Uterus (tissue), 2 donors: Measurements from ENCODE around the gene LRRC28.

Experiments used
- POLR2A ChIP-seq, 2 donors: fragments of 450-650 bp; IDR thresholded peaks; one replicate each; pipeline ENCODE4 v1.6.1; 2016; ENCODE audit warnings: antibody characterized with exemption in 2 of 2, mild to moderate bottlenecking in 1 of 2, moderate library complexity in 1 of 2
- TF ChIP-seq, protein P1 (sequence below), 4 experiments: fragments of 200-600 bp in 2 of 4; fragments of 450-650 bp in 2 of 4; sonication (generic) in 2 of 4; IDR thresholded peaks; one replicate each; pipeline ENCODE4 v1.5.1; 2016 to 2019; ENCODE audit warnings: antibody characterized with exemption in 4 of 4, mild to moderate bottlenecking in 2 of 4, moderate library complexity in 1 of 4

DNA sequence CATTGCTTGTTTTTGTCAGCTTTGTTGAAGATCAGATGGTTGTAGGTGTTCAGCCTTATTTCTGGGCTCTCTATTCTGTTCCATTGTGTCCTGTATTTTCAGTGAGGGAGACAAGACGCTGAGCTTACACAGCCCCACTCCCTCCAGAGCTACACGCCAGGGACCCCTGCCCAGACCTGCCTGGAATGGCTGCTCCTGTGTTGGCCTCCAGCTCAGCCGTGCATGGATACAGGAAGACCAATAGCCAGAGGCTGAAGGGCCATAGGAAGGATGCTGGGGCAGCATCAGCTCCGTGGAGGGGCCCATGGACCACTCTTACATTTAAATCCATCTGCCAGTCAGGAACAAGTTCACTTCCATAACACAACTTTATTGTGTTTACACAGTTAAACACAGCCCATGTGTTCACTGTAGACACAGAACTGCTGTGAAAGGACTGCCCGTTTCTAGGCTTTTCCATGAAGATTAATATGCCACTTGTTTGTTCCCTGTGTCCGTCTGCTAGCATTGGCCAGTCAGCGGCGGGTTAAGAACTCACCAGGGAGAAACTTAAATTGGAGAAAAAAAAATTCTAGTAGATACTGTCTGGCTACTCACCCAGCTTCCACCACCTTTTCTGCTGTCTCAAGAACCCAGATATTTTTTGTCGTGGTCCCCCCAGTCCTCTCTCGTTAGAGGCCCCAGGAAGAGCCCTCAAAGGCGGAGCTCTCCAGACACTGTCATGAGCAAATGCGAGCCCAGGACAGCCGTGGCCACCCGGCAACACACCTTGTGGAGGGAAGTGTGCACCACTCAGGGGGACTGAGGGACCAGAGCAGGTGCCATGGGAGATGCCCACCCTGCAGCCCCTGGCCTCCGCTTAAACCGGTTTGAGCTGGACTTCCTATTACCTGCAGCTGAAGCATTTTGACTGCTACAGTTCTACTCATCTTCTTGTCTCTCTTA is 172.2 kb downstream of the LRRC28 start:
- no peak for TF ChIP-seq POLR2A (IDR thresholded peaks at IDR 0.05)
- TF ChIP-seq, protein P1, sequence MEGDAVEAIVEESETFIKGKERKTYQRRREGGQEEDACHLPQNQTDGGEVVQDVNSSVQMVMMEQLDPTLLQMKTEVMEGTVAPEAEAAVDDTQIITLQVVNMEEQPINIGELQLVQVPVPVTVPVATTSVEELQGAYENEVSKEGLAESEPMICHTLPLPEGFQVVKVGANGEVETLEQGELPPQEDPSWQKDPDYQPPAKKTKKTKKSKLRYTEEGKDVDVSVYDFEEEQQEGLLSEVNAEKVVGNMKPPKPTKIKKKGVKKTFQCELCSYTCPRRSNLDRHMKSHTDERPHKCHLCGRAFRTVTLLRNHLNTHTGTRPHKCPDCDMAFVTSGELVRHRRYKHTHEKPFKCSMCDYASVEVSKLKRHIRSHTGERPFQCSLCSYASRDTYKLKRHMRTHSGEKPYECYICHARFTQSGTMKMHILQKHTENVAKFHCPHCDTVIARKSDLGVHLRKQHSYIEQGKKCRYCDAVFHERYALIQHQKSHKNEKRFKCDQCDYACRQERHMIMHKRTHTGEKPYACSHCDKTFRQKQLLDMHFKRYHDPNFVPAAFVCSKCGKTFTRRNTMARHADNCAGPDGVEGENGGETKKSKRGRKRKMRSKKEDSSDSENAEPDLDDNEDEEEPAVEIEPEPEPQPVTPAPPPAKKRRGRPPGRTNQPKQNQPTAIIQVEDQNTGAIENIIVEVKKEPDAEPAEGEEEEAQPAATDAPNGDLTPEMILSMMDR (IDR thresholded peaks at IDR 0.05), result no peak
